HG02642 (cell line): ENCODE results near the gene RNU7-1.
"Not testable (repeated sequence)": the region's sequence is repeated elsewhere in the genome, so short reads cannot be mapped to it uniquely, and the experiment has no call there.

Source experiments
- ATAC-seq: cut with Tn5 transposase; IDR thresholded peaks from one replicate; pipeline ENCODE4 v1.9.1; 2021; ENCODE audit warnings: mild to moderate bottlenecking; ENCODE audit not compliant: unreplicated experiment, poor library complexity

The RNU7-1 gene

DNA sequence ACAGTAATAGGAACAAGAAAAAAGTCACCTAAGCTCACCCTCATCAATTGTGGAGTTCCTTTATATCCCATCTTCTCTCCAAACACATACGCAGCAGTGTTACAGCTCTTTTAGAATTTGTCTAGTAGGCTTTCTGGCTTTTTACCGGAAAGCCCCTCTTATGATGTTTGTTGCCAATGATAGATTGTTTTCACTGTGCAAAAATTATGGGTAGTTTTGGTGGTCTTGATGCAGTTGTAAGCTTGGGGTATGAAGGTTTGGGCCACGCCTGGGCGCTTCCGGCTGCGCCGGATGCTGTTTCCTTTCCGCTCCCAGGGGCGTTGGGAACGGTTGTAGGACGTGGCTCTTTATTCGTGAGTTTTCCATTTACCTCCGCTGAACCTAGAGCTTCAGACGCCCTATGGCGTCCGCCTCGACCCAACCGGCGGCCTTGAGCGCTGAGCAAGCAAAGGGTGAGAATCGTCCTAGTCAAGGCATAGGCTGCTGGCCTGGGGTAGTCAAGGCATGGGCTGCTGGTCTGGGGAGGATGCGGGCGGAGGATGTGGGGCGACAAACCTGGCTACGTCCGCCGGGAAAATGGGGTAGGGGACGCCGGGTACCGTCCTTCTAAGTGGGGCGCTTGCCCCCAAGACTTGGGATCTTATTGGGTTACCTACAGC lies at the start of gene RNU7-1, which contains the start of gene C12orf57:
Gene RNU7-1, plus strand, starts transcription at position 95 of the 659 bp plus-strand sequence.
Gene C12orf57, plus strand, starts transcription at position 301 of the 659 bp plus-strand sequence. Its CDS starts 100 bp downstream, at position 401.
- peak; percentile 35 for ATAC-seq

DNA sequence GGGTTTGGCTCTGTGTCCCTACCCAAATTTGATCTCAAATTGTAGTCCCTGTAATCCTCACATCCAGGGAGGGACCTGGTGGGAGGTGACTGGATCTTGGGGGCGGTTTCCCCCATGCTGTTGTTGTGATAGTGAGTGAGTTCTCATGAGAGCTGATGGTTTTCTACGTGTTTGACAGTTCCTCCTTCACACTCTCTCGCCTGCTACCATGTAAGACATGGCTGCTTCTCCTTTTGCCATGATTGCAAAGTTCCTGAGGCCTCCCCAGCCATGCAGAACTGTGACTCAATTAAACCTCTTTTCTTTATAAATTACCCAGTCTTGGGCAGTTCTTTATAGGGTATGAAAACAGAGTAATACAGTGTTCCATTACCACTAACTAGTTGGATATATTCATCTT lies 49.3 kb upstream of the RNU7-1 start:
- no peak for ATAC-seq

DNA sequence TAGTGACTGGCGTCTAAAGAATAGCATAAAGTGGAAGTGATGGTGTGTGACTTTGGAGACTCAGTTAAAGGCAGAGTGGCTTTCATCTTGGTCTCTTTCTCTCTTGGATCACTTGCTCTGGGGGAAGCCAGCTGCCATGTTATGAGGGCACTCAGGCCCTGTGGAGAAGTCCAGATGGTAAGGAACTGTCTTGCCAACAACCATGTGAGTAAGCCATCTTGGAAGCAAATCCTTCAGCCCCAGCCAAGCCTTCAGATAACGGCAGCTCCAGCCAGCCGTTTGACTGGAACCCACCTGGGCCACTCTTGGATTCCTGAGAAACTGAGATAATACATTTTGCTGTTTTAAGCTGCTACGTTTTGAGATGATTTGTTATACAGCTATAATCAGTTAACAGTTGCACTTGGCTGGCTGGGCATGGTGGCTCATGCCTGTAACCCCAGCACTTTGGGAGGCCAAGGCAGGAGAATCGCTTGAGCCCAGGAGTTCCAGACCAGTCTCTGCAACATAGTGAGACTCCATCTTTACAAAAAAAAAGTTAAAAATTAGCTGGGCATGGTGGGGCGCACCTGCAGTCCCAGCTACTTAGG lies 46.7 kb upstream of the RNU7-1 start:
- ATAC-seq = no peak

DNA sequence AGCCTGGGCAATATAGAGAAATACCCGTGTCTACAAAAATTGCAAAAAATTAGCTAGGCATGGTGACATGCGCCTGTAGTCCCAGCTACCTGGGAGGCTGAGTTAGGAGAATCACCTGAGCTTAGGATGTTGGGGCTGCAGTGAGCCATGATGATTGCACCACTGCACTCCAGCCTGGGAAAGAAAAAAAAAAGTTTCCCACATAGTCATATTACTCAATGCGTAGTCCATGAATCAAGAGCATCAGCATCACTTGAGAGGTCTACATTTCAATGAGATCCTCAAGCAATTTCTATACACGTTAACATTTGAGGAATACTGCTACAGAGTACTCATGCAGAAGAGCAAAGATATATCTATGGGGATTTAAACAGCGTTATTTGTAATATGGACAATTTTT lies 44.2 kb upstream of the RNU7-1 start:
- ATAC-seq = no peak

DNA sequence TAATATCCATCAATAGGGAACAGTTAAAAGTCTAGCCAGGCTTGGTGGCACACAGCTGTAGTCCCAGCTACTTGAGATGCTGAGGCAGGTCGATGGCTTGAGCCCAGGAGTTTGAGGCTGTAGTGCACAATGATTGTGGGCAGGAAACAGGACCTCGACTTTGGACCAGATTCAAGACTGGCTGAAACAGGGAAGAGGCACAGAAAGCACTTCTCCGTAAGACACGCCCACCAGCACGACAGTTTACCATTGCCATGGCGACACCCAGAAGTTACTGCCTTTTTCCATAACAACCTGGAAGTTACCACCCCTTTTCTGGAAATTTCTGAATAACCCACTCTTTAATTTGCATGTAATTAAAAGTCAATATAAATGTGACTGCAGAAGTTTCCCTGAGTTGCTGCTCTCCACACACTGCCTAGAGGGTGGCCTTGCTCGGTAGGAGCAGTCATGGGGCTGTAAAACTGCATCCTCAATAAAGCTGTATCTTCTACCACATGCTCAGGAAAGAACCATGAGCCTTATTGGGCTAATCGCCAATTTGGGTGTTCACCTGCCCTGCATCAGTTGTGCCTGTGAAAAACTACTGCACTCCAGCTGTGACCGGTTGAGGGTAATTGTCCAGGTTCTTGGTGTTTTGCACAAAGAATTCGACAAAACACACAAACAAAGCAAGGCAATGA lies 43.6 kb upstream of the RNU7-1 start:
- ATAC-seq = no peak

DNA sequence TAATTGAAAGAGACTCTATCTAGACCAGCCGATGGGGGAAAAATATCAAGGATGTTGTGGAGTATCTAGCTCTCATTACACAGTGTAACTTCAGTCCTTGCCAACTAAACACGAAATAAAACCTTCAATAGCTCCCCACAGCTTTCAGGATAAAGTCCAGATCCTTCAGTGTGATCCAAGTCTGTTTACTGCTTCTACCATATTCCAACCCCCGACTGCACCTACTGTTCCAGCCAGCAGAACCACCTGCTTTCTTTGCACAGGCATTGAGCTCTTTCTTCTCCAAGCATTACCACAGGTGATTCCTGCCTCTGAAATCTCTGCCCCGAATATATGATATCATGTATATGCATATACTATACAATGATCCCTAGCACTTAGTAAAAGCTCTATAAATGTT lies 41.2 kb upstream of the RNU7-1 start:
- ATAC-seq = no peak

DNA sequence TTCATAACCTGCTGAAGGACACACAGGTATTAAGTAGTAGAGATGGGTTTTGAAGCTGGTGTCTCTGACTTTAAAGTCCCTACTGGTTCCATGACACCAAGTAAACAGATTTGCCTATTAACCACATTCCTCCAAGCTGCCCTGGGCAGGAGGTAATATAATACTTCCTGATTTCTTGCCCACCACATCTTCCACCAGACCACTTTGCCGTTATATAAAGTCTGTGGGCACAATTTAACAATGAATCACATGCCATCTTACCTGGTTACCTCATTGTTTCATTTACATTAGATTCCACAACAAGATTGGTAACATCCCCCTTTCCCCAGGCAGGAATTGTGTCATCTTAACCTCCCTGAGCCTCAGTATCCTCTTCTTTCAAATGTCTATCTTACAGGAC lies 39.9 kb upstream of the RNU7-1 start:
- no peak for ATAC-seq

DNA sequence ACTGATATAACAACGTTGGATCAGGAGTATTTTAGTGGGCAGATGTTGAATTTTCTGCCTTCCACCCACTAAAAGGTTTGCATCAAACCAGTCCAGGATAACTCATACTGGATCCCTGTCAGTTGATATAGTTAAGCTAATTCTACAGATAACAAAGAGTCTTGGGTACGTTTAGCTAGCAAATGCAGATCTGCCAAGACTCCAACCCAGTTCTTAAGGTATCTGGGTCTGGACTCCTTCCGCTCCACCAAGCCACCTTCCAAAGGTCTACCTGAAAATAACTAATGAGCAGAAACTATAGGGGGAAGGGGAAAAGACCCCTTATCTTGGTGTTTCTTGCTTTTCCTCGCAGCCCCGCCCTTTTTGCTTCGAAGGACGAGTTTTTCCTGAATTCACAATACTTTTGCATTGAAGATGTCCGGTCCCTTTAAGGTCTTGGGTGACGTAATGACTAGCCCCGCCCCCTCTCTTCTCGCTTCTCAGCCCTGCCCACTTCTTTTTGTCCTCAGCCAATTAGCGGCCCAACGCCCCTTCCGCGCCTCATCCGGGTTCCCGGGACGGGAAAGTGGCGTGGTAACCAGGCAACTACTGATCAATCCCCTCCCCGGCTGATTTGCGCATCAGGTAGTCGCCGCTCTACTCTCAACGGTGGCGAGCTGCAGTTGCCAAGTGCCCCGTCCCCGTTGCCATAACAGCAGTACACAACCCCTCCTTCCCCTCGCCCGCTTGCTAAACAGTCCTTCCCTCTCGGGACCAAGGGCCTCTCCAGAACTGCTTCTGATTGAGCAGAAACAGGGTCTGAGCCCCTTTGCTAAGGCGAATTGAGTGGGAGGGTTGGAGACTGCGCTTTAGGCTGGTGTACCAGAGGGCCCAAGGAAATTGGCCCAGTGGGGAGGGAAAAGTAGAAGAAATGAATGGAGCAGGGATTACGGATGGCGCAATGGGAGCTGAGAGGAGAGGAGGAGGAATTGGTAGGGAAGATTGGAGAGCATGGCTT lies 39.0 kb upstream of the RNU7-1 start, which contains the start of gene LRRC23:
Gene LRRC23, plus strand, starts transcription at position 543 of the 997 bp plus-strand sequence. CDS start 812 bp downstream, outside the sequence.
- peak; percentile 96 for ATAC-seq

DNA sequence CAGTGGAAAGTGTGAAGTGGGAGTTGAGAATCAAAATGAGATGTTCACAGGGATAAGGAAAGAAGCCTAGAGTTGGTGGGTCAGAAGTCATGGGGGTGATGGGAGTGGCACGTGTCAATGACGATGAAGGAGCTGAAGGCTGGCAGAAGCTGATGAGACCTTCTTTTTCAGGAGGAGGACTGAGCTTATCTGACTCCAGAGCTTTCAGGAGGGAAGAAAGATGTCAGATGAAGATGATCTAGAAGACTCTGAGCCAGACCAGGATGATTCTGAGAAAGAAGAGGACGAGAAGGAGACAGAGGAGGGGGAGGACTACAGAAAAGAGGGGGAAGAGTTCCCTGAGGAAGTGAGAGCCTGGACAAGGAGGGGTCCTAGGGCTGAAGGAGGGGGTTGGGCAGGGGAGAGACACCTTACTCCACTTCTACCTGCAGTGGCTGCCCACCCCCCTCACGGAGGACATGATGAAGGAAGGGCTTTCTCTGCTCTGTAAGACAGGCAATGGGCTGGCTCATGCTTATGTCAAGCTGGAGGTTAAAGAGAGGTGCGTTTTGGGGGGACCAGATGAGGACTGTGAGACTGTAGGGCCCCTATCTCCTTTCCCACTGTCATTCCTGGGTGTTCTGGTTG lies 38.1 kb upstream of the RNU7-1 start:
- ATAC-seq = no peak

DNA sequence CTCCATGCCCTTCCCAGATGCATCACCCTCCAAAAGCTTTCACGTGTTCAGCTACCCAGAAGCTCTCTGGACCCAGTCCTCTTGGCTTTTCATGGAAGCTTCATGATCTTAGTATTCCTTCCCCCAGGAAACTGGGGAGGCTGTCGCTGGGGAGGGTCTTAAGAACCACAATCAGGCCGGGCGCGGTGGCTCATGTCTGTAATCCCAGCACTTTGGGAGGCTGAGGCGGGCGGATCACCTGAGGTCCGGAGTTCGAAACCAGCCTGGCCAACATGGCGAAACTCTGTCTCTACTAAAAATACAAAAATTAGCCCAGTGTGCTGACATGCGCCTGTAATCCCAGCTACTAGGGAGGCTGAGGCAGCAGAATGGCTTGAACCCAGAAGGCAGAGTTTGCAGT lies 35.5 kb upstream of the RNU7-1 start:
- ATAC-seq = not testable (repeated sequence)

DNA sequence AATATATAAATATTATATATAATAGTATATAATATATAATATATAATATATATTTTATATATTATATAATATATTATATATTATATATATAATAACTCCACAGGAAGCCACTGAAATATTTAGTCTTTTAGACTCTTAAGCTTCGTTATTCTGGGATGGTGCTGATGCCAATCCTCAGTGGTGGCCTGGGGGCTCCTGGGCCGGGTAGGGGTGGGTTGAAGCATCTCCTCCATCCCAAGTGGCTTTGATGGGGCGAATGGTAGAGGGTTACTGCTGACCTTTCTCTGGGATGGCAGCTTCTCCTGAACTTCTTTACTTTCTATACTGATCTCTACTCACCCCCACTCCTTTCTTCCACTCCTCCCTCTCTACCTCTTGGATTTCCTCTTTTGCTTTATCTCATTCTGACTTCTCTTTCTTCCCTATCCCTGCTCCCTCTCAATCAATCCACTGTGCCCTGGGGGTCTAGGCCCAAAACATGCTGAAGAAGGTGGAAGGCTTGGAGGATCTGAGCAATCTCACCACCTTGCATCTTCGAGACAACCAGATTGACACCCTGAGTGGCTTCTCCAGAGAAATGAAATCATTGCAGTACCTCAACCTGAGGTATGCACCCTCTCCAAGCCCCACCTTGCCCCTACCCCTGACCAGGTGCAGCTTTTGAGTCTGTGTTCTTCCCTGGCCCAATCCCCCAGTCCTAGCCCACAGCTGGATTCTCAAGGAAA lies 34.0 kb upstream of the RNU7-1 start:
- no peak for ATAC-seq

DNA sequence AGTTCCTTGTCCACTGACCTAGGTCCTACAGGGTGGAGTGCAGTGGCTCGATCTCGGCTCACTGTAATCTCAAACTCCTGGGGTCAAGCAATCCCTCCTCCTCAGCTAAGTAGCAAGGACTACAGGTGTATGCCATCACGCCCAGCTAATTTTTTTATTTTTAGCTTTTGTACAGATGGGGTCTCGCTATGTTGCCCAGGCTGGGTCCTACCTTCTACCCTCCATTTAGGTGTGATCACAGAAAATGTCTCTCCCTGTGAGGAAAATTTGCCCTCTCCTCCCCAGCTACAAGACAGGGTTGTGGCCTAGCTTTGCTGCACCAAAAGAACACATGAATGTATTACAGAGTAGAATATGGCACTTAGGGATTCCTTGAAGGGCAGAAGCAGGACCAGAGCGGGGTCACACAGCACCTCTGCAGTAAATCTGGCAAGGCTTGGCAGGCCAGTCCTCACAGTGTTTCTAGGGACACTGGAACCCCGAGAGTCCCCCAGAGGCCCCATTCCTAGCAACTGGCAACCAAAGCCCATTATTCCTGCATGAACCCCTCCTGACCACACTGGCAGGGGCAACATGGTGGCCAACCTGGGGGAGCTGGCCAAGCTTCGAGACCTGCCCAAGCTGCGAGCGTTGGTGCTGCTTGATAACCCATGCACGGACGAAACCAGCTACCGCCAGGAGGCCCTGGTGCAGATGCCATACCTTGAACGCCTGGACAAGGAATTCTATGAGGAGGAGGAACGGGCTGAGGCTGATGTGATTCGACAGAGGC lies 31.3 kb upstream of the RNU7-1 start:
- ATAC-seq = no peak

DNA sequence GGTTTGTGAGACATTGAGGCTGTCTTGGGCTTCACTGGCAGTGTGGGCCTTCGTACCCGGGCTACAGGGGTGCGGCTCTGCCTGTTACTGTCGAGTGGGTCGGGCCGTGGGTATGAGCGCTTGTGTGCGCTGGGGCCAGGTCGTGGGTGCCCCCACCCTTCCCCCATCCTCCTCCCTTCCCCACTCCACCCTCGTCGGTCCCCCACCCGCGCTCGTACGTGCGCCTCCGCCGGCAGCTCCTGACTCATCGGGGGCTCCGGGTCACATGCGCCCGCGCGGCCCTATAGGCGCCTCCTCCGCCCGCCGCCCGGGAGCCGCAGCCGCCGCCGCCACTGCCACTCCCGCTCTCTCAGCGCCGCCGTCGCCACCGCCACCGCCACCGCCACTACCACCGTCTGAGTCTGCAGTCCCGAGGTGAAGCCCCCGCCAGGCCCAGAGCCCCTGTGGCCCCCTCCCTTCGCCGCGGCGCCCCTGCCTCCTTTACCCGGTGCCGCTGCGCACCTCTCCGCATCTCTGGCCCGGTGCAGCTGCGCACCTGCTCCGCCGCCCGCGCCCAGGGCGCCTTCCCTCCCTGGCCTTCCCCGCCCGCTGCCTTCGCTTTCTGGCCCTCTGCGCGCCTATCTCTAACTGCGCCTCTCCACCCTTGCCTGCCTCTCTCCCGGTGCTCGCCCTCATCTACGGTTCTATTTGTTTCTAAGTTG lies 29.2 kb upstream of the RNU7-1 start, which contains the start of gene ENO2:
Gene ENO2, plus strand, starts transcription at position 335 of the 701 bp plus-strand sequence. CDS start 1,253 bp downstream, outside the sequence.
- peak; percentile 73 for ATAC-seq

DNA sequence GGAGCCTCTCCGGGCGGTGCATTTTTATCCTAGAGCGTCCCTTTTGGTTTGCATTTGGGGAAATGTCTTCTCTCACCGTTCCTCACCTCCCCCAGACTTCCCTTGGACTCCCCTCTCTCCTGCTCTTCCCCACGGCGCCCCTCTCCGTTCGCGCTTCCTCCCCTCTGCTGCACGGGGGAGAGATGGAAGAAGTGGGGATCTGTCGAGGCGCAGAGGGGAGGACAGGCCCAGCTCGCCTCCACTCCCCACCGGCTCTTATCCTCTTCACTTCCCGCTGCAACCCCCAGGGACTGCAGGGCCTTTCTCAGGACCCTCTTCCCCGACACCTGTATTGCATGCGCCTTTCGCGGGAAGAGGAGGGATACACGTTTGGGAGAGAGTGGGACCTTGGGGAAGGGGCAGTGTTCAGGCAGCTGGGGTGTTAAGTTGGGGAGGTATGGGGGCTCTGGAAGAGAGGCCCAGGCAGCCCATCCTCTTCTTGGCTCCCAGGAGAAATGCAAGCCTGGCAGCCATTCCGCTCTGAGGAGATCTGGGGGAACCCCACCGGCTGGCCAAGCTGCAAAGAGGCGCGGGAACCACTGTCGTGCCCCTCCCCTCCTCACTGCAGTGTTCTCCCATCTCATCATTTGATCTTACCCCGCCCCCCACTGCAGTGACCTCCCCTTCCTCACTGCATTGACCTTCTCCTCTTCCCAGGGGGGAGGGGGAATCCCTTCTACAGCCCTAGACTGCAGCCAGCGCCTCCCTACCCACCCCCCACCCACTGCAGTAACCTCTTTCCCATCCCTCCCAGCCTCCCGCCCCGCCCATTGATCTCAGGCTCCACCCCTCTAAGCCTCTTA lies 28.4 kb upstream of the RNU7-1 start:
- no peak for ATAC-seq

DNA sequence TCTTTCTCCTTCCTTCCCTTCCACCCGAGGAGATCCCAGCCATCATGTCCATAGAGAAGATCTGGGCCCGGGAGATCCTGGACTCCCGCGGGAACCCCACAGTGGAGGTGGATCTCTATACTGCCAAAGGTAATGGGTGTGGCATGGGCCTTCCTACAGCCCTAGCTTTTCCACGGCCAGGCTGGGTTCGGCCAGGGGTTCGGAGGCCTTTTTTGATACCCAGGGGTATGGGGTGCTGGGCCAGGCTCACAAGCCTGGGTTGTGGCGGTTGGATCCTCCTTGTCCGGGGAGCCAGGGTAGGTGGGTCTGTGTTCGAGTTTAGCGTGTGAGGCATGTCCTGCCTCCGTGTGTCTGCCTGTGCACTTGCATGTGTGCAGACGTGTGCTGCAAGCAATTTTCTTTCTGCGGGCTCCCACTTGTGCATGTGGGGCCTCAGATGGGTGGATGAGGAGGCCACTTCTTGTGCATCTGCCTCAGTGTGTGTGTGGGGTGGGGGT lies 27.8 kb upstream of the RNU7-1 start:
- no peak for ATAC-seq

DNA sequence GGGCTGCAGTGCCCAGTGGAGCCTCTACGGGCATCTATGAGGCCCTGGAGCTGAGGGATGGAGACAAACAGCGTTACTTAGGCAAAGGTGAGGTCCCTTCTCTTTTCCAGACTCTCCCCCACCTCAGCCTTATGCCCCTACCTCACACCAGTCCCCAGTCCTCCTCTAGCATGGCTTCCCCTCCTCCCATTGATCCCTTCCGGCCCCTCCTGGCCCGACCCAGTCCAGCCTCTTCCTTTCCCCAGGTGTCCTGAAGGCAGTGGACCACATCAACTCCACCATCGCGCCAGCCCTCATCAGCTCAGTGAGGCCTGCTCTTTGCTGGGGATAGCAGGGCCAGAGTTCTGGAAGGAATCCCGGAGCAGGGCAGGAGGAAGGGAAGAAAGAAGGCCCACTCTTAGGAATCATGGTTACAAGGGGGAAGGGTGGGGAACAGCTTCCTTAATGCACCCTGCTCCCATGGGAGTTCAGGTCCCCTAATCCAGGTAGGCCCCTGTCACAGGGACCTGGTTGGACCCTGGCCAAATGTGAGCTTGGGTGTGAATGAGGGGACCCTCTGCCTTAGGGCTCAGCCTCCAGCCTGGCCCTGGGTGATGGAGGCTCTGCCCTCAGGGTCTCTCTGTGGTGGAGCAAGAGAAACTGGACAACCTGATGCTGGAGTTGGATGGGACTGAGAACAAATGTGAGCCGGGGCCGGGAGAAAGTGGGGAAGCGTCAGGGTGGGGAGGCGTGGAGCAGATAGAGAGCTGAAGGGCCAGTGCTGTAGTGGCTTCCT lies 27.0 kb upstream of the RNU7-1 start:
- ATAC-seq = no peak
